Measurements from ENCODE around the gene CCDC187.
A peak's percentile ranks its signal among the peaks of the same experiment; 100 is the strongest.

Gene CCDC187

DNA sequence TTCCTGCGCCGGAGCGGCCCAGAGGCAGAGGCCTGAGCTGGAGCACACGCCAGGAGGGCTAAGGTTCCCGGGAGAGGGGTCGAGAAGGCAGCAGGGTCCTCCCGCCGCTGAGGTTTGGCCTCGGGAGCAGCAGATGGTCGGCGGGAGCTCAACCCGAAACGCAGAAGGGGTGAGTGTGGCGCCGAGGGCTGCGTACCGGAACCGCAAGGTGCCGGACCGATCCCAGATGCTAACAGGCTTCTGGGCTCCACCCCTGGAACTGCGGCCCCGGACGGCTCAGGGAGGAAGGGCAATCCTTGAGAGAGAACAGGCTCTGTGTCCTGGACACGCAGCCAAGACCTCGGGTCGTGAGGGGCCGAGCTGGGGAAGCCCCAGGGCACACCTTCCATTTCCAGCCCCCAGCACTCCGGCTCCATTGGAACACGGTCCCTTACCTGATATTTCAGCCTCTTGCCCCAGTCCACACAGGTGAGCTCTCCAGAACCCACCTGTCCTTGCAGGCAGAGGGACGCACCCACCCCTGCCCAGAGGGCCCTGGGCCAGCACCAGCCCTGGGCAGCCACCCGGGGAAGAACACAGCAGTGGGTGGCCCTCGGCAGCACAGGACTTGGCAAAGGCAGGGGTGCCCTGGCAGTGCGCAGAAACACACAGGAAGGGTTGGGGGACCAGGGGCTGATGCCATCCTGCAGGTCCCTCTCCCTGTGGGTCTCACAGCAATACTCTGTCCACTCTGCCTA, 100.3 kb downstream of the CCDC187 start:
- no peak for TF ChIP-seq TAF1 (IDR thresholded peaks at IDR 0.05; ENCODE audit: borderline replicate concordance, insufficient read depth, low read length)
- no peak for TF ChIP-seq SIN3A (IDR thresholded peaks at IDR 0.05; ENCODE audit: borderline replicate concordance, insufficient read depth, low read length)
- TF ChIP-seq REST (IDR thresholded peaks at IDR 0.05; ENCODE audit: insufficient read depth in 1 of 2, low read depth in 2 of 2, low read length in 2 of 2), result 0 out of 4 replicates have a peak, but pooled peaks of 1 of the 2 experiments have one; percentile 2

DNA sequence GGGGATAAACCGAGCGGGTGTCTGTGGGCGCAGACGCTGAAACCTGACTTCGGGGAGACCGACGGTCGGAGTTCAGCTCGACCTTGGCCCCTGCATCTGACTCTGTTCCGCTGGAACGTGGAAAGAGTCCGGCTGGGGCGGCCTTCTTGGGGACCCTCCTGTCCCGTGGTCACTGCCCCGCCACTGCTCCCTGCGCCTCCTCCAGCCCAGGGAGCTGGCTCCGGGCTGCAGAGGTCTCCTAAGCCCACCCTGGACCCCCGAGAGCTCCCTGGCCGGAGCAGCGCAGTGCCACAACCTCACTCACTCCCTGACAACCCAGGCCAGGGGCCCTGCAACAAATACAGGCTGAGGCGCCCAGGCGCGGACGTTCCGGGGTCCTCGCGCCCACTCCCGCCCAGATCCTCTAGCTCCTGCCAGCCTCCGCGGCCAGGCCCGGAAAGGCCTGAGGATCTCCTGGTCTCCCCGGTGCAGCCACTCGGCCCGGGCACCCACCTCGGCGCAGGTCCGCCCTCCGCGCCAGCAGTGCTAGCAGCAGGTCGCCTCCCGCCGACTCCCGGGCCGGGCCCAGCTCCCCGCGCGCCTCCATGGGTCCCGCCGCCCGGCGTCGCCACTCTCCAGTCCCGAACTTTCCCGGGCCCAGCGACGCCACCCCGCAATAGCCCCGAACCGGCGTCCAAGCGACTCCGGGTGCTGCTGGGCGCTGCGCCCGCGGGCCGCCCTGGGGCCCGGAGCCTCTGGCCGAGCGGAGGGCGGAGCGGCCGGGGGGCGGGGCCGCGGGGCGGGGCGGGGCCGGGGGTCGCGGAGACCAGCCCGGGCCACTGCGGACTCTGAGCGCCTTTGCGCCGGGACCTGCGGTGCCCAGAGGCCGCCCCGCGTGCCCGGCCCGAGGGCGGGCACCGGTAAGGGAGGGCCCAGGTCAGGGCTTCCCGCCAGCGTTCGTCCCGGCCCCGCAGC, 101.2 kb downstream of the CCDC187 start:
- no peak for TF ChIP-seq POLR2AphosphoS5 (IDR thresholded peaks at IDR 0.05; ENCODE audit: low read depth, low read length)
- no peak for TF ChIP-seq SIN3A (IDR thresholded peaks at IDR 0.05; ENCODE audit: borderline replicate concordance, insufficient read depth, low read length)
- TF ChIP-seq REST (IDR thresholded peaks at IDR 0.05; ENCODE audit: insufficient read depth in 1 of 2, low read depth in 2 of 2, low read length in 2 of 2), result 0 out of 4 replicates have a peak, but pooled peaks of 1 of the 2 experiments have one; percentile 5
- no peak for TF ChIP-seq FOXP2 (optimal IDR thresholded peaks at IDR 0.05; ENCODE audit: borderline replicate concordance, extremely low read depth, extremely low read length, insufficient read depth)
- no peak for TF ChIP-seq TAF1 (IDR thresholded peaks at IDR 0.05; ENCODE audit: borderline replicate concordance, insufficient read depth, low read length)

DNA sequence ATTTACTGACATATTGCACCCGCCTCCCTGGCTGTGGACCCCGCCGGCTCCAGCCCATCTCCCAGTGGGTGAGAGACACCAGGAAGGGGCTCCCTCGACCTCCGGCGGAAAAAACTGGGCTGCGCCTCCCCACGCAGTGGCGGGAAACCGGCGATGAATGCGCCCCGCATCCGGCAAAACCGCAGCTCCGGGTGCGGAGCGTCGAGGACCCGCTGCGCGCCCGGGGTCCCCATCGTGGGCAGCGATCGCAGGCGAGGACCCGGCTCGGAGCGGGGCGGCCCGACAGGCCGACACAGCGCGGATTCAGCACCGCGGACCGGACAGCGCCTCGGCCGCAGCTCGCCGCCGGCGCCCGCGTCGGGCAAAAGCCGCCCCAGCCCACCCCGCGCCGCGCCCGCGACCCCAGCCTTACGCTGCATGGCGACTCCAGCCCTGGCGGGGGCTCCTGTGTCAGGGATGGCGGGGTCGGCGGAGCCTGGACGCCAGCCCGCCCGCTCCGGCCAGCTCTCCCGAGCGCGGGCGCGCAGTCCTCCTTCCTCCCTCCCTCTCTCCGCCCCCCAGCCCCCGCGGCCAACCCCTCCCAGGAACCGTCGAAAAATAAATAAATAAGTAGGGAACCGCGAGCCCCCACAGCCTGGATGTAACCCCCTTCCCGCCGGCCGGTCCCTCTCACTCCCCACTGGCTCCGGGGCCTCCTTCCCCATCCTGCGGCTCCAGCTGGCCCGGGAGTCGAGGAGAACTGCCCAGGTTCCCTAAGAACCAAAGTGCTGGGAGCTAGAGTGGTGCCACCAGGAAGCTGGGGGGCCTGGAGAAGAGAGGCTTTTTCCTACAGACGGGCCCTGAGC, 102.1 kb downstream of the CCDC187 start:
- TF ChIP-seq SIN3A (IDR thresholded peaks at IDR 0.05; ENCODE audit: borderline replicate concordance, insufficient read depth, low read length) (no peak), REST (IDR thresholded peaks at IDR 0.05; ENCODE audit: insufficient read depth in 1 of 2, low read depth in 2 of 2, low read length in 2 of 2) (peak; percentile 87 to 92), FOXP2 (optimal IDR thresholded peaks at IDR 0.05; ENCODE audit: borderline replicate concordance, extremely low read depth, extremely low read length, insufficient read depth) (no peak)

- no peak for TF ChIP-seq FOXP2 (optimal IDR thresholded peaks at IDR 0.05; ENCODE audit: borderline replicate concordance, extremely low read depth, extremely low read length, insufficient read depth)
- no peak for TF ChIP-seq REST (IDR thresholded peaks at IDR 0.05; ENCODE audit: insufficient read depth in 1 of 2, low read depth in 2 of 2, low read length in 2 of 2)
- TF ChIP-seq TAF1 (IDR thresholded peaks at IDR 0.05; ENCODE audit: borderline replicate concordance, insufficient read depth, low read length), result no peak
- TF ChIP-seq POLR2AphosphoS5 (IDR thresholded peaks at IDR 0.05; ENCODE audit: low read depth, low read length), result no peak
- TF ChIP-seq SIN3A (IDR thresholded peaks at IDR 0.05; ENCODE audit: borderline replicate concordance, insufficient read depth, low read length), result no peak
Measured at GRCh38 chr9:136201174-136201573, 102.7 kb downstream of the CCDC187 start.

Measured in PFSK-1 (cell line).